Cerebellar nuclear complex (tissue), 1 donor: ENCODE data around the gene LAMA2.

Experiments used
- DNase-seq, 2 experiments: peaks; one replicate each; lab custom pipeline; 2025; lab: John Stamatoyannopoulos, UW

LAMA2 gene

DNA sequence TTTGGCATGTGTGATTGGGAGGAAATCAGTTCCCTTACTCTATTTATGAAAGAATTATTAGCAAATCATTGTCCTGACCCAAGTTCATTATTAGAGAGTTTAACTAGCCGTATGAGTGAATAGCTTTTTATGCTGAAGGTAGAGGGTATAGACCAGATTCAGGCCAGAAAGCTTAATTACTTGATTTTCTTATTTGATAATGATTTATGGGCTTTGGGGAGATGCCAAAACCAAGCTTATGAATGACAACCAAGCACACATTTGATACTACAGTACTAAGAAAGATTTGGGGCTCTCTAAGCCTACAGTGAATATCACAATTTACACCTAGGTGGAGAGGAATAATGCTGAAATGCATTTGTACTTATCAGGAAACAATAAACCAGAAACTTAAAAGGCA lies 633.8 kb downstream of the LAMA2 start:
- no peak for DNase-seq

DNA sequence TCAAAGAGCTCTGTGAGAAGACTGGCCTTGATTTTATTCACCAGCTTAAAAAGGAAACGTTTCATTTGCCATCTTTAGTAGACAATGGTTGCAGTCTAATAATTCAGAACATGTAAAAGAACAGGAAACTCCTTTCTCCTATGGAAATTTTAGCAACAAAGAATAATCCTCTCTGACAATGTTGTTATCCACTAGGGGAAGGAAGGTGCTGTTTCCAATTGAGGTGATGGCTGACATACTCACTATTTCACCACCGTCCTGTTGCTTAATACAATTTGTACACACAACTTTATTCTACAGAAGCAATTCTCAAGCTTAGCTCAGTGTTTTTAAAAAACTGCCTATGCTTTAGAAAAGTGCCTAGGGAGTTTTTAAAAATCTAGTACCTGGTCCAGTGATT lies 634.4 kb downstream of the LAMA2 start:
- no peak for DNase-seq

DNA sequence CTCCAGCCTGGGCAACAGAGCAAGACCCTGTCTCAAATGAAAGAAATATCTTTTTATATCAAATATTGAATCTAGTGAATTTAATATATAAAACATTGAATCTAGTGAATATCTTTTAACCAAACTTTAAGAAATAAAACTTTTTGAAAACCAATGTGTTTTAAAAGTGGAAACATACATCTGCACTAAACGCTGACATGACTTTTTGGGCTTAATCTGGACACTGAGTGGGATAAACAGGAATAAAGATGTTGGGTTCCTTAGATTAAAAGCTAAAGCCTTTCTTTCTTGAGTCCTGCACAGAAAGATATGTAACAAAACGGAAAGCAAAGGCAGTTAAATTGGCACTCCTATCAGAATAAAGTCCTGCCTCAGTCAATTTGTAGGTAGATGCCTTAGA lies 636.8 kb downstream of the LAMA2 start:
- DNase-seq, result no peak

DNA sequence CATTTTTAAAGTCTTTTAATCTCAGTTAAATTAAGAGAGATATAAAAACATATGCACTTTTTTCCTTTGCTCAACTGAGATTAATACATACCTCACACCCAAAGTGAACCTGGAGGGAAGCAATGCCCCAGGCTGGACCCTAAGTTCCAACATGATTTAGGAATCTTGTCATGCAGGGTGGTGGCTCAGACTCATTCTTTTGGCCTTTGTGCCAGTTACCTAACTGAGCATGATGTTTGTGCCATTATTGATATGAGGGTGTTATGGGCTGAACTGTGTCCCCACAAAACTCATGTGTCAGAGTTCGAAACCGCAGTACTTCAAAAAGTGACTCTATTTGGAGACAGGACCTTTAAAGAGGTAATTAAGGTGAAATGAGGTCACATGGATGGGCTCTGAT lies 639.0 kb downstream of the LAMA2 start:
- no peak for DNase-seq

DNA sequence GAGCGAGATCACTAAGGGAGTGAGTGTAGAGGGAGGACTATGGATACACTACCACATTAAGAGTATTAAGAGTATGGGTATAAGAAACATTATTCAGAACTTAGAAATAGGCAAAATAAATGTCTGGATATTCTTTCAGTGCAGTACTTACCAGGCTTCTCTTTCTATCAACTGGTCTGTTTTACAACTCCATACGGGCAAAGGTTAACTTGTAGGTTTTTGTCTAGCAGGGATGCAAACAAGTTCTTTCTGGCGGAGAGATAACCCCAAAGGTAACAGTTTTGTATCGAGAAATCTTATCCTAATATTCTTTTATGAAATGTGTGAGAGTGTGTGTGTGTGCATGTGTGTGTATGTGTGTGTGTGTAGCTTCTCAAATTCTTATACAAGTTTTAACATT lies 640.9 kb downstream of the LAMA2 start:
- no peak for DNase-seq

DNA sequence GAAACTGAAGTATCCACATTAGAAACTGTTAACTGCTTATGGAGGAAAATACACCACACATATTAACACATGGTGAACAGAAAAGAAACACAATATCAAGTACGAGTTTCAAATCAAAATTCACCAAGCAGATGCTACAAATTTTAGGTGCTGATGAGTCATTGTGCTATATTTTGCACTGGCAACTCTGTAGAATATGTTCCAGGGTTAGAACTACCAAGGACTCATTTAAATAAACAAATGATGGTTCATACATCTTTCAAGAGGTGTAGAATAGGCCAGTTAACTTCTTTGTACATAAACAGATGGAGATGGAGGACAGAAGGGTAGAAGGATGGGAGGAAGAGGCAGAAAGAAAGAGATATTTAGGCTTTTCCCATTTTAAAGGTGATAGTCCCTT lies 642.1 kb downstream of the LAMA2 start:
- no peak for DNase-seq

DNA sequence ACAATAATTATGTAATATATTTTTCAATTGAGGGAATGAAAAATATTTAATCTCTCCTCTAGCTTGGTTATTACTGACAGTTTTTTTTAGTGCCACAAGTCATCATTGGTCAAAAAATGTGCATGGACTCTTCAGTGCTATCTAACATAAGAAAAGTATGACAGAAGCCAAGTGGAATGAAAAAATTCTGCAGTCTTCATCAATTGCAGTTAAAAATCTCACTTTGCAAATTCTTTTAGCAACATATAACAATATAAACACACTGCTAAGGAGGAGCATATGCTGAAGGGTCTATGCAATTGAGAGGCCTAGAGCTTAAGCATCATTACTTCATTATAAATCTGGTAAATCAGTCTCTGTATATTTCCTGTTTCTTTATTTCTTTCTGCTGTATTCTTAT lies 652.0 kb downstream of the LAMA2 start:
- DNase-seq, result no peak

DNA sequence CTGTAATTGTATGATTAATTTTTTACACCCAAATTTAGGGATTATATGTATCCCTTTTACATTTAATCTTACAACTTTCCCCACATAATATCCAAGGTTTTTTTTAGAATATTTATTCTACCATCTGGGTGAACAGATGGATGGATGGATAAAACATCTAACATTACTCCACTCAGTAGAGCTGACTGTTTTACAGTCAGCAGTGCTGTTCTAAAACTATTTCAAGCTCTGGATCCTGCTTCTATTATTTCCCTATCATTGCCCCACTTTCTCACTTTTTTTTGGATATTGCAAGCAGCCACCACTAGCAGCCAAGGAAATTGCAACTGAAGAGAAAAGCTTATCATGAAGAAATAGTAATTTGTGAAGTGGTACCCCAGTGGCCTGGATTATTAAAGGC lies 653.3 kb downstream of the LAMA2 start:
- DNase-seq, result no peak

DNA sequence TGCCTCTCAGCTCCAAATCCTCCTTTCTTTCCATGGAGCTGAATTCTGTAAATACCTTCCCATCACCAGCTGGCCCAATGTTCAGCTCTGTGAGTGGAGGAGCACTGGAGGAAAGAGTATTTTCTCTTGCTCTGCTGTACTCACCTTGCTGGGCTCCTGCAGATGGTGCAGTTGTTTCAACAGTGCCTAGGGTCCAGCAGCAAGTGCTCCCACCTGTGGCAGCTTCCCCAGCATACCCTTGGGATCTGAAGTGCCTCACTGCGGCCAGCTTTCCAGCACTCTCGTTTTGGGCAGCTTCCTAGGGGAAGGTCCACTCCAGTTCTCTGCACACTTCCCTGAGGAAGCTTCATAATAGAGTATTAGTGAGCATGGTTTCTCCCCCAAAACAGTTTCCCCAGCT lies 656.1 kb downstream of the LAMA2 start:
- DNase-seq, result no peak

DNA sequence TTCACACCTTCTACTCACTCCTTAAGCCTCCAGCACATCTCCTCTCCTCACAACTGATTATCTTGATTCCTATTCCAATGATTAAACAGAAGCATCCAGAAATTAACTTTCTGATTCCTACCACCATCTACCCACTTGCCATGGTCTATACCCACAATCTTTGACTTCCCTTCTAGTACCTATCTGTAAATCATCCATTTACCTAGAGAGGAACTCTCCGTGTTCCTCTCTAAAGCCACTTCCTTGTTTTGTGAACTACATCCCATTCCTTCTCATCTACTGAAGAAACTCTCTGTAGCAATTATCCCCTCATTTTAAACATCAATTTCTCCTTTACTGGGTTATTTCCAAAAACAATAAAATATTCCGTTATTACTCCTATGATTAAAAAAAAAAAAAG lies 659.8 kb downstream of the LAMA2 start:
- no peak for DNase-seq

DNA sequence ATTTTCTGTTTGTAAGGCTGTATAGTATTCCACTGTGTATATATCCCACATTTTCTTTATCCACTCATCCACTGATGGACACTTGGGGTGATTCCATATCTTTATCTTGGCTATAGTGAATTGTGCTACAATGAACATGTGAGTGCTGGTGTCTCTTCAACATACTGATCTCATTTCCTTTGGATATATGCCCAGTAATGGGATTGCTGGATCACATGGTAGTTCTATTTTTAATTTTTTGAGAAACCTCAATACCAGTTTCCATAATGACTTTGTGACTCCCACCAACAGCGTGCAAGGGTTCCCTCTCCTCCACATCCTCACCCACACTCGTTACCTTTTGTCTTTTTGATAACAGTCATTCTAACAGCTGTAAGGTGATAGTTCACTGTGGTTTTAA lies 661.0 kb downstream of the LAMA2 start:
- DNase-seq, result no peak

DNA sequence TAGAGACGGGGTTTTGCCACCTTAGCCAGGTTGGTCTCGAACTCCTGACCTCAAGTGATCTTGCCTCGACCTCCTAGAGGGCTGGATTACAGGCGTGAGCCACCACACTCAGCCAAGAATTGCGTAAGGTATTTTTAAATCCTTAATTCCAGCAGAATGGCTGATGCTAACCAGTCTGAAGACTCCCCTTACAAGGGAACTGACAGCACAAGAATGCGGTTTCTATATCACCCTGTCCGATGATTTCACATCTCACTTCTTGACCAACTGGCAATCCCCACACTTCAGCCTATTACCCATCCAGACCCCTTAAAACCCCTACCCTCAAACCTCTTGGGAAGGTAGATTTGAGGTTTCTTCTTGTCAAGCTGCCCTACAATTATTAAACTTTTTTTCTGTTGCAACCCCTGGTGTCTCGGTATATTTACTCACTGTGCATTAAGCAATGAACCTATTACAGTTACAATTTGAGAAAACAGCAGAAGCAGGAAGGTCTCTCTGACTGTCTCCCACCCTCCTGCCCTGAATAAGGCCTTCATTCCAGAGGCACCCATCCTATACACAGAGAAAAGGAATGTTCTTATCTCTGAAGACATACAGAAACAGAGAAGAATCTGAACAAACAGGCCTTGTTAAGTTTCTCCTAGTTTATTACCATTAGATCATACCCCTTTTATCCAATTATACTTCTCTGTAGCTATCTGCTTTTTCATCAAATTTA lies 662.1 kb downstream of the LAMA2 start:
- DNase-seq, result no peak

DNA sequence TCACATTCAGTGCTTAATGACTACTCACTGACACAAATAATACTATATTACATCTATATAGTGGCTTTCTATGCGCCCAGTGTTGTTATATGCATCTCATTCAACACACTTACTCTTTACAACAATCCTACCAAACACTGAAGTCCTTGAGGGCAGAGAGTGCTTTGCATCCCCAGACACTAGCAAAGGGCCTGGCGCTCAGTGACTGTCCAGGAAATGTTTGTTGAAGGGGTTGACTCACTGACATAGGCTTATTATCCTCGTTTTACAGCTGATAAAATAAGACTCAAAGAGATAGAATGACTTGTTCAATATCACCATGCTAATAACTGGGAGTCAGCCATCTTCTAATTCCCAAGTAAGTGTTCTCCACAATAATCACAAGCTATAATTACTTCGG lies 663.8 kb downstream of the LAMA2 start:
- no peak for DNase-seq

DNA sequence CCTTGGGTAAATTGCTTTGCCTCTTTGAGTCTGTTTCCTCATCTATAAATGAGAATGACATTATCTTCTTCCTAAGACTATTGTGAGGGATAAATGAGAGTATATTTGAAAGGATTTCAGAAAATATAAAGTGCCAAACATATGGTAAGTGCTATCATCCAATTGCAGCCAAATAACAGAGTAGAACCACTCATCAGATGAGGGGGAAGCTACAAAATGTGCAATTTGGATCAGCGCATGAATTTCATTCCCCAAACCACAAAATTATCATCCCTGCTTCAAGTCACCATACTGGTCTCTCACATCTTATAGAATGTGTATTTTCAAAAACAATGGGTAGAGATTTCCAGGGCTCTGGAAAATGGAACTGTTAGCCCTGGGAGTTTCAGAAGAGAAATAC lies 668.5 kb downstream of the LAMA2 start:
- DNase-seq, result no peak

DNA sequence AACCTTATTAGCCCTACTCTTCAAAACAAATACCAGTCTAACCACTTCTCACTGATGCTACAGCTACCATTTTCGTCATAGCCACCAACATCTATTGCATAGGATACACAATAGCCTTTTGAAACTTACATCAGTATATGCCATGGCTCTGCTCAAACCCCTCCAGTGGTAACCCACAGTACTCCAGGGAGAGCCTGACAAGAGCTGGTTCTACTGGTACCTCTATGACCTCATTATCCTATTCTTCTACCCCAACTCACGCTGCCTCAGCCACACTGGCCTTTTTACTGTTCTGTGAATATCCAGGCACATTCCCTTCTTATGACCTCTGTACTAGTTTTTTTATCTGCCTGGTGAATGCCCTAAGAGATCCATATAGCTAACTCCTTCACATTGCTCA lies 669.5 kb downstream of the LAMA2 start:
- DNase-seq, result no peak

DNA sequence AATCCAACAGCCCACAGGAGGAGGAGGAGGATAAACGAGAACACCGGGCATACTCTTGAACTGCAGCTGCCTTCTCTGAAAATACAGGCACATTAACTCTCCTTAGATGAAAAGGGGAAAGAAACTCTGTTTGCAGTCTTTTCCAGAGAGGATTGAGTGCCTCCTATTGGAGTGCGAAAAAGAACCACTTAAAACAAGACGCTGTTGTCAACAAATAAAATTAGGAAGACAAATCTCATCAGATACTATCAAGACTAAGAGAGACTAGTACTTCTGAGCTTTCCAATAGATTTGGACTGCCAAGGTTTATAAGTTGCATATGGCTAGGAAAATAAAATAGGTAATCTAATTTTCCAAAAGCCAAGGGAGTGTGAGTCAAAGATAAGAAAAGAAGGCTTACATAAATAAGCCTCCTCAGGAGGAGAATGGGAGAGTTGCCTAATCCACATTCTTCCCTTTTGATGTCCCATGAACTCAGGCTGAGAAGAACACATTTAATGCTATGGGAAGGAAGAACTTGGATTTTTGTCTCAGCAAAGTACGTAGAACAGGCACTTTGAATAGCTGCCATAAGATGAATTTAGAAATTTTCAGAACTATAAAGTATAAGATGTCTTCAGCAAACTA lies 672.4 kb downstream of the LAMA2 start:
- no peak for DNase-seq

DNA sequence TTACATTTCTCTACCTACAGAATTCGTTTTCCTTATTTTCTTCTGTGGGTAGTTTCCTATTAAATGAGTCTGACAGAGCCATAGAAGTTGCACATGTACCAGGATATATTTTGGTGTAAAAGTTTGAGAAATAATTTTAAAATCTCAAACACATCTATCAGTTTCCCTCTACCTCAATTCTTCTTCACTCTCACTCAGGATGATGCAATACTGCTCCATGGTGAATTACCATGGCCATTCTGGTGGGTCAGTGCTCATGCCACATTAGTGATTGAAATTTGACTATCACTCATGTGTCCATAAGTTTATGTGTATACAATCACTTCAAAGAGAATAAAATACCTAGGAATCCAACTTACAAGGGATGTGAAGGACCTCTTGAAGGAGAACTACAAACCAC lies 675.3 kb downstream of the LAMA2 start:
- DNase-seq, result no peak

DNA sequence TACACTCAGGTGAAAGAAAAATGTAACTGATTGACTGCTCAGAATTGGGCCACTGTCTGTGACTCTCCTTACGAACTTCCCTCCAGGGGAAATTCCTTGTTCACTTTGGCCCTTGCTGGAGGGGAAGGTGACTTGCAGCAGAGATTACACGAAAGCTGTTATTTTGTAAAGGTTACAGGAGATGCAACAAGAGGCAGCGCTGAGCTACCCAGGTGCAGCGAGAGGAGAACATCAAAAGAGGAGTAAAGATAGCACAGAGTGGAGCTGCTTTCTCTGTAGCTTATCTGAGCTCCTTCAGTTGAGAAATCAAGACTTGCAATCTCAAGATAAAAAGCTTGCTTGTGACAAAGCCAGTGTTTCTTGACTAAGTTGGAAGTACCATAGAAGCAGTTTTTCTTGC lies 682.4 kb downstream of the LAMA2 start:
- no peak for DNase-seq

DNA sequence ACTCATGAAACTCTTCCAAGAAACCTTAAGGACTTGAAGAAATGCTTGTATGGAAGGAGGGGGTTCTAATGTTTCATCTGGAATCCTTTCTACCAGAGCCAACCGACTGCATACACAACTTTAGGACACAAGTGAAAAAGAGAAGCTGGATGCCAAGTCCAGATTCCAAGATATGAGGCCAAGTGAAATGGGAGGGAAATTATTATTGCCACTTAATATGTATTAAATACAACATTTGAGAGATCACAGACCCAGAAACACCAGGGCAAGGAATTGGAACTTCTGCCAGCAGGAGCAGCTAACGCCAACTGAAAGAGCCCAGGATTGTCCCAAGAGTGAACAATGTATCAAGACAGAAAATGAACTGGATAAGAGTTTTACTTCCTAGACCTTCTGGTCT lies 682.9 kb downstream of the LAMA2 start:
- DNase-seq, result no peak
